K562 (cell line): ENCODE measurements around the gene FAM83E. TPM values are rescaled to one million over a fixed set of nuclear protein-coding genes. Genes with fewer than 3 reads are reported as not detected.

Source experiments
- E2F6 ChIP-seq, 2 experiments: IDR thresholded peaks; 2 replicates each; pipeline ENCODE4 v1.6.1; 2011; ENCODE audit warnings: borderline replicate concordance in 1 of 2, control low read depth in 1 of 2, low read depth in 1 of 2, low read length in 1 of 2, mild to moderate bottlenecking in 1 of 2, mixed read lengths in 1 of 2, moderate library complexity in 1 of 2; ENCODE audit not compliant: insufficient read depth in 1 of 2, insufficient read length in 1 of 2, poor library complexity in 1 of 2, severe bottlenecking in 1 of 2; ENCODE audit errors: extremely low read depth in 1 of 2
- FOXK1 ChIP-seq: sonication (generic); formaldehyde crosslinking; IDR thresholded peaks from 2 replicates; pipeline ENCODE4 v1.8.0; 2022; ENCODE audit warnings: missing genetic modification reagents, mild to moderate bottlenecking, borderline replicate concordance
- HNRNPL ChIP-seq: fragments of 200-400 bp; formaldehyde crosslinking; IDR thresholded peaks from 2 replicates; pipeline ENCODE4 v1.6.1; 2017; ENCODE audit warnings: low read depth, mild to moderate bottlenecking, low read length
- JUNB ChIP-seq: fragments of 450-650 bp; formaldehyde crosslinking; conservative IDR thresholded peaks from 2 replicates; pipeline ENCODE4 v1.4.0; 2020; ENCODE audit warnings: mild to moderate bottlenecking
- KAT2B ChIP-seq: IDR thresholded peaks from one replicate; pipeline ENCODE4 v1.6.1; 2012; ENCODE audit warnings: low read depth, mild to moderate bottlenecking, control low read depth, inconsistent platforms, low read length, moderate library complexity
- KDM1A ChIP-seq, 2 experiments: fragments of 450-650 bp; IDR thresholded peaks; 2 replicates each; pipeline ENCODE4 v1.6.1; 2016; ENCODE audit warnings: mild to moderate bottlenecking in 2 of 2
- KLF16 ChIP-seq: IDR thresholded peaks from 2 replicates; pipeline ENCODE4 v1.6.1; 2016; ENCODE audit warnings: antibody characterized with exemption
- MEF2A ChIP-seq: IDR thresholded peaks from 2 replicates; pipeline ENCODE4 v1.6.1; 2011; ENCODE audit warnings: low read depth, mild to moderate bottlenecking, low read length, moderate library complexity; ENCODE audit not compliant: control insufficient read depth
- NCOR1 ChIP-seq: fragments of 450-650 bp; IDR thresholded peaks from 2 replicates; pipeline ENCODE4 v1.6.1; 2016; ENCODE audit warnings: mild to moderate bottlenecking, moderate library complexity
- PBX2 ChIP-seq, 2 experiments: IDR thresholded peaks in 1 of 2; conservative IDR thresholded peaks in 1 of 2; 2 replicates each; pipeline ENCODE4 v1.6.1; 2016; ENCODE audit warnings: low read depth in 2 of 2, mild to moderate bottlenecking in 1 of 2, missing compliant biosample characterization in 1 of 2, missing genetic modification characterization in 1 of 2, moderate library complexity in 1 of 2
- RCOR1 ChIP-seq, 2 experiments: IDR thresholded peaks; 2 replicates each; pipeline ENCODE4 v1.6.1; 2012; ENCODE audit warnings: low read depth in 2 of 2, low read length in 2 of 2, borderline replicate concordance in 1 of 2, improper control_type of control experiment in 1 of 2
- SMARCE1 ChIP-seq: fragments of 450-650 bp; IDR thresholded peaks from 2 replicates; pipeline ENCODE4 v1.7.1; 2016; ENCODE audit warnings: mild to moderate bottlenecking
- ZNF668 ChIP-seq: fragments of 250-450 bp; sonication (Bioruptor Pico); IDR thresholded peaks from 2 replicates; pipeline ENCODE4 v1.8.0; 2022; ENCODE audit warnings: mild to moderate bottlenecking, inconsistent platforms
- ZNF79 ChIP-seq: fragments of 250-450 bp; sonication (Bioruptor Pico); IDR thresholded peaks from 2 replicates; pipeline ENCODE4 v1.4.0; 2020; ENCODE audit warnings: low read depth, mild to moderate bottlenecking, moderate library complexity
- polyA plus RNA-seq, 8 experiments: library from polyadenylated mRNA; depleted of rRNA in 4 of 8; stranded (reverse) in 5 of 8; unstranded in 3 of 8; fragments of >200 nt; fragmentation: Nextera tagmentation in 2 of 8; fragmentation: Illumina TruSeq in 1 of 8; extraction: Ambion mirVana in 2 of 8; extraction: Trizol in 1 of 8; gene quantifications; 2 replicates each; pipeline versions ENCODE4 v1.2.1 to v1.2.3, GENCODE V29; 2011 to 2014; ENCODE audit warnings: inconsistent platforms in 1 of 8, missing spikeins in 1 of 8
- total RNA-seq, 7 experiments: library from RNA; depleted of rRNA in 6 of 7; stranded (reverse); fragments of >200 nt in 6 of 7; fragmentation: Illumina TruSeq in 2 of 7; extraction: Trizol in 2 of 7; gene quantifications; 2 replicates each; pipeline versions ENCODE4 v1.2.1 to v1.2.3, GENCODE V29; 2011 to 2021; ENCODE audit warnings: low replicate concordance in 1 of 7

Gene FAM83E
- total and polyA plus RNA-seq, 9 of the 15 experiments (the other 6 are each of a cell fraction or from before 2014, with no cell fraction given), result 0.15 to 0.87 (median 0.29) TPM; not detected in 4

- TF ChIP-seq E2F6 (IDR thresholded peaks at IDR 0.05; ENCODE audit: borderline replicate concordance in 1 of 2, extremely low read depth in 1 of 2, insufficient read depth in 1 of 2, insufficient read length in 1 of 2, low read depth in 1 of 2, low read length in 1 of 2, poor library complexity in 1 of 2, severe bottlenecking in 1 of 2) (peak; percentile 83 to 92), ZNF668 (no peak), FOXK1 (CRISPR knock-in tag) (no peak), PBX2 (CRISPR knock-in tag; IDR thresholded peaks at IDR 0.05; ENCODE audit: low read depth) (no peak), PBX2 (tag; conservative IDR thresholded peaks at IDR 0.05; ENCODE audit: low read depth) (no peak), ZNF79 (CRISPR knock-in tag) (no peak), KDM1A (IDR thresholded peaks at IDR 0.05) (peak in 1 of 2 experiments; percentile 11; a peak in 1 of 4 replicates), KAT2B (no peak), RCOR1 (IDR thresholded peaks at IDR 0.05; ENCODE audit: borderline replicate concordance in 1 of 2, low read depth in 2 of 2, low read length in 2 of 2) (peak in 1 of 2 experiments; percentile 51; a peak in 1 of 4 replicates), KLF16 (no peak), HNRNPL (no peak), MEF2A (no peak), JUNB (CRISPR knock-in tag) (no peak), SMARCE1 (no peak), NCOR1 (peak; percentile 92)
Measured at GRCh38 chr19:48634424-48635262, 19.8 kb upstream of the FAM83E start (continued).
